Measurements from ENCODE around the gene SMTN.

GRCh38 chr22:31118046-31118820 lies 37.1 kb downstream of the SMTN start:
- no peak for TF ChIP-seq CTCF (IDR thresholded peaks at IDR 0.05; ENCODE audit: low read depth, low read length, missing input control)
- no peak for TF ChIP-seq RAD21 (IDR thresholded peaks at IDR 0.05)
- TF ChIP-seq, protein P1, sequence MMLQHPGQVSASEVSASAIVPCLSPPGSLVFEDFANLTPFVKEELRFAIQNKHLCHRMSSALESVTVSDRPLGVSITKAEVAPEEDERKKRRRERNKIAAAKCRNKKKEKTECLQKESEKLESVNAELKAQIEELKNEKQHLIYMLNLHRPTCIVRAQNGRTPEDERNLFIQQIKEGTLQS (IDR thresholded peaks at IDR 0.05): no peak
- TF ChIP-seq RXRA (IDR thresholded peaks at IDR 0.05): no peak
- TF ChIP-seq, protein P2, sequence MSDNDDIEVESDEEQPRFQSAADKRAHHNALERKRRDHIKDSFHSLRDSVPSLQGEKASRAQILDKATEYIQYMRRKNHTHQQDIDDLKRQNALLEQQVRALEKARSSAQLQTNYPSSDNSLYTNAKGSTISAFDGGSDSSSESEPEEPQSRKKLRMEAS (IDR thresholded peaks at IDR 0.05): no peak
- no peak for TF ChIP-seq TAF1 (conservative IDR thresholded peaks at IDR 0.05)
- TF ChIP-seq HNF4A (conservative IDR thresholded peaks at IDR 0.05): no peak
- no peak for TF ChIP-seq FOXA1 (IDR thresholded peaks at IDR 0.05)

All from liver (tissue), 3 donors.